IMR-90 (cell line): ENCODE data around the gene ZDHHC1. TPM values are rescaled to one million over a fixed set of nuclear protein-coding genes. Genes with fewer than 3 reads are reported as not detected.

ENCODE experiments used
- ATAC-seq: fragments of 200-7000 bp; cut with Tn5 transposase; 2 replicates; pipeline ENCODE4 v1.9.1; 2020; ENCODE audit warnings: low read depth, mild to moderate bottlenecking, moderate library complexity
- BruUV-seq: library from RNA; stranded (reverse); fragments of 400-500 nt; replicated peaks from 2 replicates; lab custom pipeline; 2021; lab: Mats Ljungman, UMichigan
- CTCF ChIA-PET: fragments of 300-600 bp; formaldehyde crosslinking; extraction: SDS; loops from one replicate; lab custom pipeline; 2021; ENCODE audit warnings: antibody characterized with exemption; lab: Yijun Ruan, JAX
- POLR2A ChIA-PET: fragments of 300-600 bp; sonication (Branson Sonifier 250); formaldehyde crosslinking; loops from one replicate; lab custom pipeline; 2022; ENCODE audit warnings: antibody characterized with exemption; ENCODE audit not compliant: unreplicated experiment; lab: Charles Lee
- DNase-seq: peaks from one replicate; pipeline ENCODE4 v3.0.0; 2013
- H2AFZ ChIP-seq: replicated peaks from 2 replicates; pipeline ENCODE3; 2013; ENCODE audit warnings: low read length, mild to moderate bottlenecking; ENCODE audit not compliant: poor library complexity
- H2AK5ac ChIP-seq: 2 replicates; pipeline ENCODE4 v1.6.1; 2013; ENCODE audit warnings: low read depth, low read length, inconsistent platforms
- H2AK9ac ChIP-seq: replicated peaks from 2 replicates; pipeline ENCODE3; 2013; ENCODE audit warnings: mild to moderate bottlenecking, low read depth, low read length, moderate library complexity; ENCODE audit not compliant: poor library complexity
- H2BK120ac ChIP-seq: 2 replicates; pipeline ENCODE4 v1.6.1; 2013; ENCODE audit warnings: low read depth, low read length, inconsistent platforms
- H2BK15ac ChIP-seq: 3 replicates; pipeline ENCODE4 v1.6.1; 2013; ENCODE audit warnings: low read depth, low read length, inconsistent platforms
- H2BK20ac ChIP-seq: 2 replicates; pipeline ENCODE4 v1.6.1; 2013; ENCODE audit warnings: low read depth, mild to moderate bottlenecking, inconsistent platforms, low read length, moderate library complexity
- H2BK5ac ChIP-seq: 2 replicates; pipeline ENCODE4 v1.6.1; 2013; ENCODE audit warnings: mild to moderate bottlenecking, low read depth, low read length, inconsistent platforms; ENCODE audit not compliant: poor library complexity, severe bottlenecking
- H3K14ac ChIP-seq: replicated peaks from 2 replicates; pipeline ENCODE4 v1.6.1; 2013; ENCODE audit warnings: low read depth, low read length, inconsistent platforms
- H3K18ac ChIP-seq: 2 replicates; pipeline ENCODE4 v1.6.1; 2013; ENCODE audit warnings: low read depth, low read length, control low read depth
- H3K23ac ChIP-seq: 2 replicates; pipeline ENCODE4 v1.6.1; 2013; ENCODE audit warnings: low read depth, low read length, inconsistent platforms
- H3K27ac ChIP-seq: 2 replicates; pipeline ENCODE4 v1.5.1; 2013; ENCODE audit warnings: mild to moderate bottlenecking, control low read depth, low read length; ENCODE audit not compliant: insufficient read depth
- H3K27me3 ChIP-seq: 2 replicates; pipeline ENCODE4 v1.6.1; 2013; ENCODE audit warnings: low read length; ENCODE audit not compliant: control insufficient read depth, insufficient read depth
- H3K36me3 ChIP-seq: 2 replicates; pipeline ENCODE4 v1.6.1; 2013; ENCODE audit warnings: low read length, mixed read lengths; ENCODE audit not compliant: control insufficient read depth, insufficient read depth
- H3K4ac ChIP-seq: 2 replicates; pipeline ENCODE4 v1.6.1; 2013; ENCODE audit warnings: low read depth, low read length, inconsistent platforms
- H3K4me1 ChIP-seq: 2 replicates; pipeline ENCODE4 v1.6.1; 2013; ENCODE audit warnings: low read length, mixed read lengths; ENCODE audit not compliant: control insufficient read depth, insufficient read depth
- H3K4me2 ChIP-seq: 2 replicates; pipeline ENCODE4 v1.6.1; 2013; ENCODE audit warnings: low read depth, mild to moderate bottlenecking, control low read depth, low read length, moderate library complexity
- H3K4me3 ChIP-seq: 2 replicates; pipeline ENCODE4 v1.5.1; 2013; ENCODE audit warnings: low read depth, mild to moderate bottlenecking, control low read depth, low read length, moderate library complexity; ENCODE audit not compliant: insufficient read depth
- H3K56ac ChIP-seq: 2 replicates; pipeline ENCODE4 v1.6.1; 2013; ENCODE audit warnings: low read length, inconsistent platforms; ENCODE audit not compliant: insufficient read depth; ENCODE audit errors: extremely low read depth
- H3K79me1 ChIP-seq, 2 experiments: 2 replicates each; pipeline ENCODE4 v1.6.1; 2013; ENCODE audit warnings: low read length in 2 of 2, inconsistent platforms in 1 of 2, low read depth in 1 of 2
- H3K9ac ChIP-seq: 2 replicates; pipeline ENCODE4 v1.6.1; 2013; ENCODE audit warnings: low read depth, low read length, control low read depth
- H3K9me1 ChIP-seq: 2 replicates; pipeline ENCODE4 v1.6.1; 2013; ENCODE audit warnings: low read length, inconsistent platforms; ENCODE audit not compliant: insufficient read depth
- H3K9me3 ChIP-seq: 2 replicates; pipeline ENCODE4 v1.6.1; 2013; ENCODE audit warnings: low read length; ENCODE audit not compliant: control insufficient read depth, insufficient read depth
- H4K20me1 ChIP-seq: 2 replicates; pipeline ENCODE4 v1.6.1; 2013; ENCODE audit warnings: low read length, inconsistent platforms; ENCODE audit not compliant: insufficient read depth
- H4K5ac ChIP-seq: 2 replicates; pipeline ENCODE4 v1.6.1; 2013; ENCODE audit warnings: mild to moderate bottlenecking, low read depth, low read length, control low read depth
- H4K8ac ChIP-seq, 2 experiments: 2 replicates each; pipeline ENCODE4 v1.6.1; 2013; ENCODE audit warnings: low read depth in 2 of 2, low read length in 2 of 2, control low read depth in 1 of 2, inconsistent platforms in 1 of 2
- H4K91ac ChIP-seq: 2 replicates; pipeline ENCODE4 v1.6.1; 2013; ENCODE audit warnings: low read depth, low read length, inconsistent platforms; ENCODE audit not compliant: insufficient read depth
- CHD1 ChIP-seq: IDR thresholded peaks from 2 replicates; pipeline ENCODE4 v1.6.1; 2012; ENCODE audit warnings: low read depth, low read length, improper control_type of control experiment
- RAD21 ChIP-seq: IDR thresholded peaks from 2 replicates; pipeline ENCODE4 v1.6.1; 2012; ENCODE audit warnings: low read length, improper control_type of control experiment
- WGBS, 2 experiments: methylation state at CpG; one replicate each; pipeline versions ENCODE4 v1.1.5 to v1.1.7; 2013; ENCODE audit warnings: missing lambda C conversion rate in 2 of 2; ENCODE audit not compliant: insufficient read length in 1 of 2; ENCODE audit errors: extremely low coverage in 2 of 2; 5-methylcytosine and 5-hydroxymethylcytosine counted together
- dilution Hi-C: fragments of 300-500 bp; cut with HindIII; formaldehyde crosslinking; loops from one replicate; pipeline ENCODE4 v1.14.3; 2018; ENCODE audit warnings: low sequenced_read_pairs; ENCODE audit not compliant: unreplicated experiment
- in situ Hi-C: fragments of 300-500 bp; cut with MboI; formaldehyde crosslinking; loops from 3 replicates; pipeline ENCODE4 v1.14.3; 2019; ENCODE audit warnings: low sequenced_read_pairs, inconsistent platforms, mixed read lengths
- intact Hi-C: fragments of 100-400 bp; cut with micrococcal nuclease; formaldehyde crosslinking; loops from 2 replicates; pipeline ENCODE4 v1.10.0; 2022
- polyA plus RNA-seq, 3 experiments: library from polyadenylated mRNA; depleted of rRNA; stranded (reverse); fragments of >200 nt; gene quantifications; 2 replicates each; pipeline ENCODE4 v1.2.3, GENCODE V29; 2012; ENCODE audit warnings: low replicate concordance in 1 of 3
- total RNA-seq: library from RNA; depleted of rRNA; stranded (reverse); fragments of >200 nt; gene quantifications from 2 replicates; pipeline ENCODE4 v1.2.3, GENCODE V29; 2012

Gene ZDHHC1
- total and polyA plus RNA-seq, 2 of the 4 experiments (the other 2 are of a cell fraction): 2.0 to 5.9 TPM

- H3K23ac ChIP-seq: no peak overlapping the region
- no peak overlapping the region for H3K56ac ChIP-seq
- H3K4me2 ChIP-seq: no peak overlapping the region
- H3K27me3 ChIP-seq: peaks cover 31% of the 10 kb centered on the region
- DNase-seq (no peak), ATAC-seq (no peak)
- no peaks in the 10 kb centered on the region for H3K9me3 ChIP-seq
- no TSS peak for BruUV-seq
- H3K18ac ChIP-seq: no peak overlapping the region
- H3K14ac ChIP-seq: no peak overlapping the region
- no peak overlapping the region for H2AK5ac ChIP-seq
- no peak overlapping the region for H2AFZ ChIP-seq
- H3K4me1 ChIP-seq: no peaks in the 10 kb centered on the region
- no peak overlapping the region for H4K5ac ChIP-seq
- 100% methylated on average over 1 of the region's 5 CpGs; no CpG with 5 or more reads in 1 of the 2 experiments for WGBS, 2 experiments
- H3K9ac ChIP-seq: no peak overlapping the region
- H2BK15ac ChIP-seq: no peak overlapping the region
- no peak overlapping the region for H4K8ac ChIP-seq
- no peak overlapping the region for H2BK120ac ChIP-seq
- no peak overlapping the region for H4K91ac ChIP-seq
- POLR2A ChIA-PET: no interaction called here
- H2BK20ac ChIP-seq: no peak overlapping the region
- H3K4ac ChIP-seq: no peak overlapping the region
- dilution Hi-C loops (no loop called here), in situ Hi-C loops (no loop called here), intact Hi-C loops (no loop called here)
- TF ChIP-seq CHD1 (no peak), RAD21 (no peak)
- H3K9me1 ChIP-seq: no peaks in the 10 kb centered on the region; the same call in 1 of the 2 replicates
- H2AK9ac ChIP-seq: no peak overlapping the region
- no peaks in the 10 kb centered on the region for H3K36me3 ChIP-seq
- no peak overlapping the region for H3K4me3 ChIP-seq
- no peaks in the 10 kb centered on the region for H4K20me1 ChIP-seq
- no peaks in the 10 kb centered on the region for H3K79me1 ChIP-seq
- H3K27ac ChIP-seq: no peak overlapping the region
- CTCF ChIA-PET: interaction anchor here (0.5 kb wide), 1 partner anchor 39 kb away, joined by 3 read pairs; no protein-coding TSS in a partner anchor
- H2BK5ac ChIP-seq: no peak overlapping the region
Observed at GRCh38 chr16:67386861-67387455, 29.3 kb downstream of the ZDHHC1 start.
